Measurements from ENCODE around the gene P3H3. TPM values are rescaled to one million over a fixed set of nuclear protein-coding genes. Genes with fewer than 3 reads are reported as not detected.

P3H3 gene
- total RNA-seq, 1 donor from 2014 or later: 37.3 TPM

DNA sequence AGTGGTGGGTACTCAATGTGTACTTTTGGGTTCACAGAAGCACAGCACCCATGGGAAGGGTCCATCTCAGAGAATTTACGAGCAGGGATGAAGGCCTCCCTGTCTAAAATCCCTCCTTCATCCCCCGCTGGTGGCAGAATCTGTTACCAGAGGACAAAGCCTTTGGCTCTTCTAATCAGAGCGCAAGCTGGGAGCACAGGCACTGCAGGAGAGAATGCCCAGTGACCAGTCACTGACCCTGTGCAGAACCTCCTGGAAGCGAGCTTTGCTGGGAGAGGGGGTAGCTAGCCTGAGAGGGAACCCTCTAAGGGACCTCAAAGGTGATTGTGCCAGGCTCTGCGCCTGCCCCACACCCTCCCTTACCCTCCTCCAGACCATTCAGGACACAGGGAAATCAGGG is 8.0 kb upstream of the P3H3 start:
- H3K27me3 ChIP-seq: no peaks in the 10 kb centered on the region
- H3K4me3 ChIP-seq: no peak overlapping the region
- H3K36me3 ChIP-seq: no peaks in the 10 kb centered on the region
- intact Hi-C loops (cut with DNase I): no loop called here
- no peak overlapping the region for H3K27ac ChIP-seq
- no peaks in the 10 kb centered on the region for H3K9me3 ChIP-seq
- TF ChIP-seq POLR2A (IDR thresholded peaks at IDR 0.05): no peak
- TF ChIP-seq, protein P1, sequence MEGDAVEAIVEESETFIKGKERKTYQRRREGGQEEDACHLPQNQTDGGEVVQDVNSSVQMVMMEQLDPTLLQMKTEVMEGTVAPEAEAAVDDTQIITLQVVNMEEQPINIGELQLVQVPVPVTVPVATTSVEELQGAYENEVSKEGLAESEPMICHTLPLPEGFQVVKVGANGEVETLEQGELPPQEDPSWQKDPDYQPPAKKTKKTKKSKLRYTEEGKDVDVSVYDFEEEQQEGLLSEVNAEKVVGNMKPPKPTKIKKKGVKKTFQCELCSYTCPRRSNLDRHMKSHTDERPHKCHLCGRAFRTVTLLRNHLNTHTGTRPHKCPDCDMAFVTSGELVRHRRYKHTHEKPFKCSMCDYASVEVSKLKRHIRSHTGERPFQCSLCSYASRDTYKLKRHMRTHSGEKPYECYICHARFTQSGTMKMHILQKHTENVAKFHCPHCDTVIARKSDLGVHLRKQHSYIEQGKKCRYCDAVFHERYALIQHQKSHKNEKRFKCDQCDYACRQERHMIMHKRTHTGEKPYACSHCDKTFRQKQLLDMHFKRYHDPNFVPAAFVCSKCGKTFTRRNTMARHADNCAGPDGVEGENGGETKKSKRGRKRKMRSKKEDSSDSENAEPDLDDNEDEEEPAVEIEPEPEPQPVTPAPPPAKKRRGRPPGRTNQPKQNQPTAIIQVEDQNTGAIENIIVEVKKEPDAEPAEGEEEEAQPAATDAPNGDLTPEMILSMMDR (IDR thresholded peaks at IDR 0.05): no peak
- no peak for TF ChIP-seq POLR2AphosphoS5 (IDR thresholded peaks at IDR 0.05; ENCODE audit: insufficient read depth in 1 of 2, low read depth in 1 of 2)
- DNase-seq (ENCODE audit: extremely low spot score in 2 of 2): no peak
- H3K4me1 ChIP-seq: peaks cover 24% of the 10 kb centered on the region

GRCh38 chr12:6821591-6822425 is 6.4 kb upstream of the P3H3 start, which contains the start of gene GPR162:
TSS of gene GPR162 (plus strand) at chr12:6821821. CDS start at chr12:6823899, 2,078 bp downstream.
- no peak for TF ChIP-seq POLR2AphosphoS5 (IDR thresholded peaks at IDR 0.05; ENCODE audit: insufficient read depth in 1 of 2, low read depth in 1 of 2)
- no peak for TF ChIP-seq POLR2A (IDR thresholded peaks at IDR 0.05)
- TF ChIP-seq, protein P1 (IDR thresholded peaks at IDR 0.05): no peak
- peaks cover 35% of the 10 kb centered on the region for H3K4me1 ChIP-seq
- DNase-seq (ENCODE audit: extremely low spot score in 2 of 2): no peak
- no peaks in the 10 kb centered on the region for H3K36me3 ChIP-seq
- no peaks in the 10 kb centered on the region for H3K9me3 ChIP-seq
- H3K27me3 ChIP-seq: no peaks in the 10 kb centered on the region
- peak within 1 kb of the TSS; percentile 28 for H3K27ac ChIP-seq
- H3K4me3 ChIP-seq: peak within 1 kb of the TSS; percentile 36 to 43
- intact Hi-C loops (cut with DNase I): no loop called here

DNA sequence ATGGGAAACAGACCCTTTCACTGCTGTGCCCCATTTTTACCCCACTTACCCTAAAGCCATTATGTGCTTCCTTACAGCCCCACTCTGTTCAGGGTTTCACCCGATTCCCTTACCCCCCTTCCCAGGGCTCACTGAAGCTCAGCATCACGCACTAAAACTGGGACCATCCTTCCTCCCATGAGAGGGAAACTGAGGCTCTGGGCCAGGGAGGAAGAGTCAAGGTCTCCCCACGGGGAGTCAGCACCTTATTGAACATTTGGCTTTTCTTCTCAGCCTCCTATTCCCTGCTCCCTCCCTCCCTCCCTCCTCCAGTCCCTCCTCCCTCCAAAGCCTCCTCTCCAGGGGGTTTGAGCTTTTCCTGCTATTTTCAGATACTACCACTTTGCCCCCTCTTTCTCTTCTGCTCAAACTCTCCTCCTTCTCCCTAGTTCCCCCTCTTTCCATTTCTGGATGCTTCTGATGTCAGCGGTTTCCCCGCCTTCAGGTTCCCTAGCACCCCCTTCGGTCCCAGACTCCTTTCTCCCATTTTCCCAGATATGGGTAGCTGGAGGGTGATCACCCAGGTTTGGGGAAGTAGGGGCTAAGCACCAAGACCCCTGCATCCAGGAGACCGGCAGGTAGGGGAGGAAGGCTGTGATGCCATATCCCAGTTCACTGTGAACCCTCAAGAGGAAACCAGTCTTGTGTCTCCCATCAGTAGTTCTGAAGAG is 5.6 kb upstream of the P3H3 start:
- Histone ChIP-seq H3K36me3 (no peaks in the 10 kb centered on the region), H3K27ac (no peak overlapping the region), H3K27me3 (no peaks in the 10 kb centered on the region), H3K9me3 (no peaks in the 10 kb centered on the region), H3K4me3 (peak overlapping the region in 1 of 2 donors; percentile 36), H3K4me1 (peaks cover 43% of the 10 kb centered on the region)
- no peak for DNase-seq (ENCODE audit: extremely low spot score in 2 of 2)
- no peak for TF ChIP-seq POLR2A (IDR thresholded peaks at IDR 0.05)
- no peak for TF ChIP-seq POLR2AphosphoS5 (IDR thresholded peaks at IDR 0.05; ENCODE audit: insufficient read depth in 1 of 2, low read depth in 1 of 2)
- TF ChIP-seq, protein P1 (IDR thresholded peaks at IDR 0.05): no peak
- intact Hi-C loops (cut with DNase I): no loop called here

DNA sequence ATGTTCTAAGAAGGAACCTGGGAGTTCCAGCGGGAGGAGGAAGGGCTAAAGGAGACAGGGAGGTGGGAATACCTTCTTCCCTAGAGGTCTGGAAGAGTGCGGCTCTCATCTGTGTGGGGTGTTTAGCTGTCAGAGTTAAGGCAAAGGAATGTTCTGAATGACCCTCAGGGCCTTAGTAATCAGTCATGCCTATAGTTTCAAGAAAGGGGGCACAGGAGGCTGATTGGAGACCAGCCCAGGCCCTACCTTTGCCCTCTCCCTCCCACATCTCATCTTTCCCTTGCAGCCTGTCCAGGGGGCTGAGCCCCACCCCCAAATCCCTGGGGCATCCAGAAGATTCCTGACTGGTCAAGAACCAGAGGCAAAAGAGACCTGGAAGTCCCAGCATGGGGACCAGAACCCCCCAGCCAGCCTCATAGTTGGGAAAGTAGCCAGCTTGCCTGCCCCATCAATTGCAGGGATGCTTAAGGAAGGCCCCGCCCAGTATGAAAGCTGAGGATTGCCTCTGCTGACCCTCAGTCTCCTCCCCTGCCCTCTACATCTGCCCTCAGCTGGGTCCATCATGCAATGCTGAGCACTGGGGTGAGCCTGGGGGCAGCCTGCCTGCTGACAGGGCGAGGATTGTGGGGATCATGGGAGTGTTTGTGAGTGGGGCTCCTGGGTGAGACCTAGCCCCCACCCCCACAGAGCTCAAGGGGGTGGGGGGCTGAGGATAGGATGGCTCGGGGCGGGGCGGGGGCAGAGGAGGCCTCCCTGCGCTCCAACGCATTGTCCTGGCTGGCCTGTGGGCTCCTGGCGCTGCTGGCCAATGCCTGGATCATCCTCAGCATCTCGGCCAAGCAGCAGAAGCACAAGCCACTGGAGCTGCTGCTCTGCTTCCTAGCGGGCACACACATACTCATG is 4.8 kb upstream of the P3H3 start:
- Histone ChIP-seq H3K9me3 (no peaks in the 10 kb centered on the region), H3K4me3 (no peak overlapping the region), H3K27ac (no peak overlapping the region), H3K27me3 (no peaks in the 10 kb centered on the region), H3K36me3 (no peaks in the 10 kb centered on the region), H3K4me1 (peaks cover 48% of the 10 kb centered on the region)
- no peak for DNase-seq (ENCODE audit: extremely low spot score in 2 of 2)
- TF ChIP-seq POLR2AphosphoS5 (IDR thresholded peaks at IDR 0.05; ENCODE audit: insufficient read depth in 1 of 2, low read depth in 1 of 2) (no peak), POLR2A (IDR thresholded peaks at IDR 0.05) (no peak)
- TF ChIP-seq, protein P1 (IDR thresholded peaks at IDR 0.05): no peak
- intact Hi-C loops (cut with DNase I): no loop called here
